BLaER1 (cell line): ENCODE data around the gene CALM3.

ENCODE experiments used
- H3K27ac ChIP-seq: shearing (Covaris generic); formaldehyde crosslinking; 2 replicates; pipeline ENCODE4 v1.8.1; 2022
- H3K27me3 ChIP-seq: shearing (Covaris generic); formaldehyde crosslinking; 2 replicates; pipeline ENCODE4 v1.8.1; 2022
- H3K36me3 ChIP-seq: shearing (Covaris generic); formaldehyde crosslinking; 2 replicates; pipeline ENCODE4 v1.8.1; 2022
- H3K4me1 ChIP-seq: shearing (Covaris generic); formaldehyde crosslinking; 2 replicates; pipeline ENCODE4 v1.8.1; 2022
- H3K4me2 ChIP-seq: shearing (Covaris generic); formaldehyde crosslinking; 2 replicates; pipeline ENCODE4 v1.8.1; 2022
- H3K4me3 ChIP-seq: shearing (Covaris generic); formaldehyde crosslinking; 2 replicates; pipeline ENCODE4 v1.8.1; 2022
- H3K9ac ChIP-seq: shearing (Covaris generic); formaldehyde crosslinking; 2 replicates; pipeline ENCODE4 v1.8.1; 2022
- H3K9me3 ChIP-seq: shearing (Covaris generic); formaldehyde crosslinking; 2 replicates; pipeline ENCODE4 v1.8.1; 2022
- H4K20me1 ChIP-seq: shearing (Covaris generic); formaldehyde crosslinking; 2 replicates; pipeline ENCODE4 v1.8.1; 2022
- Cebpa-rat ChIP-seq: shearing (Covaris generic); IDR thresholded peaks from 2 replicates; pipeline ENCODE4 v1.8.1; 2022

The CALM3 gene

DNA sequence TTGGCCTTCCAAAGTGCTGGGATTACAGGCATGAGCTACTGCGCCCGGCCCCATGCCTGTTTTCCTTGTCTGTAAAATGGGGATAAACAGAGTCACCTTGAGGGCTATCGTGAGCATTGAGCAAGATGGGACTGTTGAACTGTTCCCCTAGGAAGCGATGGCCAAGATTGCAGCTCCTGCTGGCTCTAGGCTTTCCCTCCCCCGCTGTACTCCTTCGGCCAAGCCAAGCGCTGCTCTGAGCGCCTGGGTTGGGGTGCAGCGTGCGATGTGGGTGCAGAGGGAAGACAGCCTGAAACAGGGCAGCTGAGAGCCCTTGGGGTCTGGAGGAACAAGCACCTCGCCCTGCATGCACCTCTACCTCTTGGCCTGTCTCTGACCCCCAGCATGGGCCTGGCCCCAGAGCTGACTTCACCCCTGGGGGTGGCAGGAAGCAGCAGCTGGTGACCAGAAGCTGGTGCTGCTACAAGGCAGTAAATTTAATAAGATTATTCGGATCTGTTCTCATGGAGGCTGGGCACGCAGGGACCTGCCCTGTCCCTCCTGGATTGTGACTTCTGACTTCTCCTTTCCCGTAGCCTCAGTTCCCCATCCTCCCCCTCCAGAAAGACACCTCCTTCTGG, 29.6 kb downstream of the CALM3 start:
- H3K9ac ChIP-seq, result no peak overlapping the region
- no peak overlapping the region for H3K4me3 ChIP-seq
- H3K9me3 ChIP-seq, result no peaks in the 10 kb centered on the region
- no peak for TF ChIP-seq Cebpa-rat
- no peaks in the 10 kb centered on the region for H3K36me3 ChIP-seq
- peaks cover 19% of the 10 kb centered on the region for H3K27me3 ChIP-seq
- peaks cover 69% of the 10 kb centered on the region for H3K4me1 ChIP-seq
- 0 out of 2 replicates have a peak overlapping the region, but pooled peaks have one; percentile 9 for H3K4me2 ChIP-seq
- no peak overlapping the region for H3K27ac ChIP-seq
- no peaks in the 10 kb centered on the region for H4K20me1 ChIP-seq

DNA sequence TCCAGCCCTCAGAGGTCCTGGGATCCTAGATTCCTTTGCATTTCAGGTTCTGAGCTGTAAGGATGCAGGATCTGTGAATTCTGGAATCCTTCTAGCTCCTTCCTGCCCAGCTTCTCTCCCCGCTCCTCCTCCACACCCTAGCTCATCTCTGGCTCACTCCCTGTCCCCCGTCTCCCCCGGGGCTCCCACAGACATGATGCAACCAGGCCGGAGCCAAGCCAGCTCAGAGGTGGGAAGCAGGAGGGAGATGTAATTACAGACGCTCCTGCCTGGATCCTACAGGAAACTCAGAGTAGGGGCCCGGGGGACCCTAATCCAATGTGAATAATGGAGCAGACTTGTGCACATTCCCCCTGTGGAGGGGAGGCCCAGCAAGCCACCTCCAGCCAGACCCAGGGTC, 30.4 kb downstream of the CALM3 start:
- no peaks in the 10 kb centered on the region for H3K36me3 ChIP-seq
- no peak overlapping the region for H3K4me3 ChIP-seq
- no peak overlapping the region for H3K4me2 ChIP-seq
- H3K4me1 ChIP-seq, result peaks cover 69% of the 10 kb centered on the region
- TF ChIP-seq Cebpa-rat, result no peak
- no peaks in the 10 kb centered on the region for H3K9me3 ChIP-seq
- no peak overlapping the region for H3K27ac ChIP-seq
- no peak overlapping the region for H3K9ac ChIP-seq
- peaks cover 26% of the 10 kb centered on the region for H3K27me3 ChIP-seq
- no peaks in the 10 kb centered on the region for H4K20me1 ChIP-seq

DNA sequence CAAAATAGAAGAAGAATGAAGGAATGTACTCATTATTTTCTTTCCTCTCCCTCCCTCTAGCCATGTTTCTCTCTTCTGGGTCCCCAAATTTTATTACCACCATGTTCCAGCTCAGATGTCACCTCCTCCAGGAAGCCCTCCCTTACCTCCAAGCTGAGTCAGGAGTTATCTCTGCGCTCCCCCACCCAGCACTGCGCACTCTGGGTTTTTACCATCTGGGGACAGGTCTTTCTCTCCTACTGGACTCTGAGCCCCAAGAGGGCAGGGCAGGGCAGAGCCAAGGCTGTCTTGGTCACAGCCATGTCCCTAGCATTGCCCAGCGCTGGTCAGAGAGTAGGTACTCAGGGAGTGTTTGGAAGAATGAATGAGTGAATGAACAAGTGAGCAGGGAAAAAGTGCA, 32.0 kb downstream of the CALM3 start:
- Histone ChIP-seq H3K9ac (peak overlapping the region; percentile 48; the same call in 1 of the 2 replicates), H3K27ac (no peak overlapping the region), H3K27me3 (peaks cover 42% of the 10 kb centered on the region), H3K4me2 (peak overlapping the region; percentile 96), H3K4me3 (peak overlapping the region; percentile 62; the same call in 1 of the 2 replicates), H3K9me3 (no peaks in the 10 kb centered on the region), H4K20me1 (no peaks in the 10 kb centered on the region), H3K36me3 (no peaks in the 10 kb centered on the region), H3K4me1 (peaks cover 57% of the 10 kb centered on the region)
- no peak for TF ChIP-seq Cebpa-rat

DNA sequence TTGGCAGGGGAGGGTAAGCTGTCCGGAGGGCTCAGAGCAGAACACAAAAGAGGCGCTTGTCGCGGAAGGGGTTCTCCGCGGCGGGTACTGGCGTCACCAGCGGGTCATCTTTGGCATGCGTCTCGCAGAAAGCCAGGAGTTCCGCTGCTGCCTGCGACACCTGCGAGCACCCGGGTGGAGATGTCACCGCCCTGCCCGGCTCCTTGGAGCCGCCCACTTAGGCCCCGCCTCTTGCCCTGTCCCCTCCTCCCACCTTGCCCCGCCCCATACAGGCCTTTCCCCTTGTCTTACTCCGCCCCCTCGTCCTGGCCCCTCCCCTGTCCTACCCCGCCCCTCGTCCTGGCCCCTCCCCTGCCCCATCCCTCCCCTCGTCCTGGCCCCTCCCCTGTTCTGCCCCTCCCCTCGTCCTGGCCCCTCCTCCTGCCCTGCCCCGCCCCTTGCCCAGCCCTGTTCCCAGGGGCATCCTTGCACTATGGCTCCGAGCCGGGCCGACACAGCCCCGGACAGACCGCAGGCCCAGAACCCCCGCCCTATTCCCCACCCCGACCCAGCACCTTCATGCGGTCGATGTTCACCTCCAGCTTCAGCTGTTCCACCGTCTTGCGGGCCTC, 33.0 kb downstream of the CALM3 start:
- H3K36me3 ChIP-seq, result no peaks in the 10 kb centered on the region
- peak overlapping the region; percentile 62 for H3K4me3 ChIP-seq
- no peaks in the 10 kb centered on the region for H4K20me1 ChIP-seq
- no peak for TF ChIP-seq Cebpa-rat
- no peak overlapping the region; the same call in 1 of the 2 replicates for H3K27ac ChIP-seq
- peaks cover 57% of the 10 kb centered on the region for H3K4me1 ChIP-seq
- no peaks in the 10 kb centered on the region for H3K9me3 ChIP-seq
- H3K4me2 ChIP-seq, result peak overlapping the region; percentile 96
- H3K9ac ChIP-seq, result peak overlapping the region; percentile 48; the same call in 1 of the 2 replicates
- H3K27me3 ChIP-seq, result peaks cover 44% of the 10 kb centered on the region

DNA sequence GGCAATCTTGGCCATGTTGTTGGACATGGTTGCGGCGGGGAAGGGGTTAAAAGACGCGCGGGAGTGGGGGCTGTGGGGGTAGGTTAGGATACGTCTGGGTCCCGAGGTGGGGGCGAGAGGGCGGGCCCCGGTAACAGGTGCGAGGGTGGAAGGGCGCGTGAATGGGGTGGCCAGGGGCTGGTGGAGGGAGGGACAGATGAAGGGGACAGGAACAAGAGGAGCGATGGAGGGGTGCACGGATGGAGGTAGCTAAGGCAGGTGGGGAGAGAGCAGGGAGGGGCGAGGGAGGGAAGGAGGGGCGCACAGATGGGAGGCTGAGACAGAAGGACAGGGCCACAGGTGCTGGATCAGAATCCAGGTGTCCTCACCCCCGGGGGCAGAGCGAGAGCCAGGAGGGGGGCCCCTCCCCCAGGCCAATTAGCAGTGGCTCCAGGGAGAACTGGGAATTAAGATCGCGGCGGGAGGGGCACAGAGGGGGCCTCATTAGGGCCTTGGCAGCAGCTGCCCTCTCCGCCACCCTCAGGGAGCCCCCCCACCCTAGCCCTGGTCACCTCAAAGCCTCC, 33.6 kb downstream of the CALM3 start:
- no peak for TF ChIP-seq Cebpa-rat
- H3K4me3 ChIP-seq, result peak overlapping the region; percentile 58
- H3K4me1 ChIP-seq, result peaks cover 57% of the 10 kb centered on the region
- H3K9me3 ChIP-seq, result no peaks in the 10 kb centered on the region
- peaks cover 50% of the 10 kb centered on the region for H3K27me3 ChIP-seq
- no peaks in the 10 kb centered on the region for H4K20me1 ChIP-seq
- peak overlapping the region; percentile 84 for H3K4me2 ChIP-seq
- H3K27ac ChIP-seq, result no peak overlapping the region
- no peaks in the 10 kb centered on the region for H3K36me3 ChIP-seq
- H3K9ac ChIP-seq, result no peak overlapping the region

DNA sequence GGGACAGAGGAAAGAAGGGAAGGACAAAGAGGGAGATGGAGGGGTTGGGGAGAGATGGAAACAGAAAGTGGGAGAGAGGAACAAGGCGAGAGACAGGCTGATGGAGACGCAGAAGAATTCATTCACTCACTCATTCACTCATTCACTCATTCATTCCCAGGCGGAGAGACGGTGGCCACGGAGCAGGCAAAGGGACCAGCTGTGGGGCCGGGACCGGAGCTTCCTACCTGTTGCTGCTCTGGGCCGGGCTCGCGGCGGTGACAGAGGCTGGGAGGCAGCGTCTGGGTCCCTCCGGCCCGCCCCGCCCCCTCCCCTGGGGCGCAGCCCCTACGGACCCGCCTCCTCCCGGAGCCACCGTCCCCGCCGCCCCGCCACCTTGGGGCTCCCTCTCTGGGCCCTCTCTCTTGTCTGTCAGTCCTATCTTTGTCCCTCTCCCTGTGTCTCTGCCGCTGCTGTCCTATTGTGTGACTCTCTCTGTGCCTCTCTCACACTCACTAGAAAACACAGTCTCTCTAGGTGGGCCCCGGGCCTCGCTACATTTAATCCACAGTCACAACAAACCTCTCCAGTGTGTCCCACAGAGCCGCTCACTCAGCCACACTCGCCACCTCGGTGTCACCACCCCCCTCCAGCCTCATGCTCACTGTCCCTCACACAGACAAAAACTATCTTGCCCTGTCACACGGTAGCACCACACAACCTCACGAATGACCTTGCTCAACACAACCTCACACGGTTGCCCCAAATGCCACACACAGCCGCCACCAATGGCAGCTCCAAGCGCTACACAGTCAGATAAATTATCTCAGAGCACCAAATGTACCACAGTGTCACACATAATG, 35.0 kb downstream of the CALM3 start, which contains the start of gene GNG8:
GNG8 (minus strand) TSS at position 283 of the 842 bp plus-strand sequence. CDS start 1,520 bp downstream, outside the sequence.
- Histone ChIP-seq H3K4me1 (peaks cover 50% of the 10 kb centered on the region), H3K4me2 (peak within 1 kb of the TSS; percentile 84), H3K4me3 (no peak within 1 kb of the TSS; the same call in 1 of the 2 replicates), H4K20me1 (no peaks in the 10 kb centered on the region), H3K36me3 (no peaks in the 10 kb centered on the region), H3K9me3 (no peaks in the 10 kb centered on the region), H3K27ac (no peak within 1 kb of the TSS), H3K27me3 (peaks cover 59% of the 10 kb centered on the region), H3K9ac (no peak within 1 kb of the TSS)
- TF ChIP-seq Cebpa-rat, result no peak

DNA sequence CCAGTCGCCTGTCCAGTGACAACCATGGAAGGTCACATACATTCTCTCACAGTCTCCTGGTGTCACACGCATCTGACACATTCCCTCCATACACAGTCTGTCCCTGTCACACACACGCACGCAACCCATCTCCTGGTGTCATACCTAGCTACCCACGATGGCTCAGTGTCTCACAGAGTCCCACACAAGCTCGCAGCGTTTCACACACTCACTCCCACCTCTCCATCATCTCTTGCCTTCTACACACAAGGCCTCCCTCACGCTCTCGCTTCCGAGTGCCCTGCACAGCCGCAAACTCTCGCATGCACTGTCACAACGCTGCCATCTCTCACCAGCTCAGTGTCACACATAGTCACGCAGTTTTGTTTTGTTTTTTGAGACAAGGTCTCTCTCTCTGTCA, 36.1 kb downstream of the CALM3 start:
- Histone ChIP-seq H3K27ac (no peak overlapping the region), H3K27me3 (peaks cover 59% of the 10 kb centered on the region), H3K4me2 (no peak overlapping the region), H3K9ac (no peak overlapping the region), H3K4me1 (peaks cover 44% of the 10 kb centered on the region), H3K36me3 (no peaks in the 10 kb centered on the region), H3K4me3 (no peak overlapping the region), H3K9me3 (no peaks in the 10 kb centered on the region), H4K20me1 (no peaks in the 10 kb centered on the region)
- no peak for TF ChIP-seq Cebpa-rat

DNA sequence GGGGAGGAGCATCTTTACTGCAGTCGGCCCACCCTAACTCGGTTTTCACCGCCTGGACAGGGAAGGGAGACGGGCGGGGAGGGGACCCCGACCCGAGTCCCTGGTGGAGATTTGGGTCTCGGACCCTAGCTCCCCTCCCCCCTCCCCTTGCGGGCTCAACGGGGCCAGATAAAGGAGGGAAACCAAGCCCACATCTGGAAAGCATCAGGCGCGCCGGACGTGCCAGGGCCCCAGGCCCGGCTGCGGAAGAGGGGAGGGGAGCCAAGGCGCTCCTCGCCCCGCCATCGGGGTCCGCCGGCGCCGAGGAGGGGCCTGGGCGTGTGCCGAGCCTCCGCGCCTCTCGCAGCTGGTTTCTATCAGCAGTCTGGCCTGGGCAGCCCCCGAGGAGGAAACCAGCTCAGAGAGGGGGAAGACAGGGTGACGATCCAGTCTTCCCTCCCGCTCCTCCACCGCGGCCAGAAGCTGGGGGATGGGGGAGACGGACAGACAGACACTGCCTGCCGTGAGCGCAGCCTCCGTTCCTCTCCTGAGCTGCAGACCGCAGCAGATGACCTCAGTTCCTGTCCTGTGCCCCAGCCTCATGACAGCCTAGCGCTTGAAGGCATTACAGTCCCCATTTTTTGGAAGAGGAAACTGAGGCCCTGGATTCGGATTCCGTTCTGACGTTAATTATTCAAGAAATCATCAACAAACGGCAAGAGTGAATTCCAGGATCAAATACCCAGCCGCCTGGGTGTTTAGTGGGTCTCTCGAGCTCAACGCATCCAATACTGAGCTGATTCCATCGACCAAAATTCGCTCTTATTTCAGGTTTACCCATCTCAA, 38.4 kb downstream of the CALM3 start:
- no peak for TF ChIP-seq Cebpa-rat
- peak overlapping the region; percentile 95 for H3K4me2 ChIP-seq
- H3K4me3 ChIP-seq, result peak overlapping the region; percentile 73
- H3K27ac ChIP-seq, result no peak overlapping the region
- H3K9me3 ChIP-seq, result no peaks in the 10 kb centered on the region
- H4K20me1 ChIP-seq, result no peaks in the 10 kb centered on the region
- H3K36me3 ChIP-seq, result no peaks in the 10 kb centered on the region
- peak overlapping the region; percentile 63 for H3K9ac ChIP-seq
- H3K27me3 ChIP-seq, result peaks cover 48% of the 10 kb centered on the region
- H3K4me1 ChIP-seq, result peaks cover 32% of the 10 kb centered on the region

DNA sequence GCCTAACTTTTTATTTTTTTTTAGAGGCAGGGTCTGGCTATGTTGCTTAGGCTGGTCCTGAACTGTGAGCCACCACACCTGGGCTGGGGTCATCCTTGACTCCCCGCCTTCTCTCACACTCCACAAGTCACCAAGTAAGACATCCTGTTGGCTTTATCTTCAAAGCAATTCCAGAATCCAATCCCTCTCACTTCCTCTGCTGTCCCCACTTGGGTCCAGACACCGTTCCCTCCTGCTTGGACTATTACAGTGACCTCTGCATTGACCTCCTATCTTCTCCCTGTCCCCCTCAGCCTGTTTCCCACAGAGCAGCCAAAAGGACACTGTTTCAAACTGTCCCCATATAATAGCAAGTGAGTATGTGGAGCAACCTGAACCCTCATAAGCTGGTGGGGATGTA, 39.5 kb downstream of the CALM3 start:
- H4K20me1 ChIP-seq, result no peaks in the 10 kb centered on the region
- H3K4me3 ChIP-seq, result no peak overlapping the region
- TF ChIP-seq Cebpa-rat, result no peak
- H3K9me3 ChIP-seq, result no peaks in the 10 kb centered on the region
- H3K36me3 ChIP-seq, result no peaks in the 10 kb centered on the region
- H3K4me1 ChIP-seq, result peaks cover 25% of the 10 kb centered on the region
- no peak overlapping the region for H3K27ac ChIP-seq
- no peak overlapping the region for H3K9ac ChIP-seq
- H3K27me3 ChIP-seq, result peaks cover 40% of the 10 kb centered on the region
- no peak overlapping the region for H3K4me2 ChIP-seq
